Esophagus mucosa (tissue), 1 donor: ENCODE results near the gene INAFM2. TPM values are rescaled to one million over a fixed set of nuclear protein-coding genes. Genes with fewer than 3 reads are reported as not detected.

Source experiments
- ATAC-seq: fragments of 200-7000 bp; cut with Tn5 transposase; one replicate; pipeline ENCODE4 v1.9.1; 2020
- total RNA-seq: library from RNA; stranded (reverse); gene quantifications from one replicate; pipeline ENCODE4 v1.2.4, GENCODE V29; 2023
- donor health status: DM: yes; HTN: yes; CAD: no.

Gene INAFM2
- 7.1 TPM for total RNA-seq

DNA sequence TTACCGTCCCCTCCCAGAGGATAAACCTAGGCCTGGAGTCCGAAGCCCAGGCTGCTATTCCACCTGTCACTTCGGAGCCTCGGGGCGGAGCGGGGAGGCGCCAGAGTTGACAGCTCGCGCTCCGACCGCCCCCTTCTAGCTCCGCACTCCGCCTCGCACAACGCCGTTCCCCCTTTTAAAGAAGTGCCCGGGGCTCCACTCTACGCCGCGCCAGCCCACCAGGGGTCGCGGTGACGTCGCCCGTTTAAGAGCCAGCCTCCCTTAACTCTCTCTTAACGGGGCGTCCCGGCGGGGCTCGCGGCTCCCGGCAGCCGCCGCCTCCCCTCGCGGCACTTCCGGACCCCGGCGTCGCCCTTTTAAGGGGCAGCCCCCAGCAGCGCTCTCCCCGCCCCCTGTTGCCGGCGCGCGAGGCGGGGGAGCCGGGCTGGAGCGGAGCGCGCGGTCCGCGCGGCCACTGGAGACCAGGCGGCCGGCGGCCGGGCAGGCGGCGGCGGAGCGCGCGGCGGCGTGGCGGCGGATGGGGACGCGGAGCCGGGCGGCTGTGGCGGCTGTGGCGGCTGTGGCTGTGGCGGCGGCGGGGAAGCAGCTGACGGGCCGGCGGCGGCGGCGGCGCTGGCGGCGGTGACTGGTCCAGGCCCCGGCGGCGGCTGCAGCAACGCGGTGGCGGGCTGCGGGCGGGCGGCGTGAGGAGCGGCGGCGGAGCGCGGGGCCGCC, at the start of gene INAFM2:
INAFM2 (plus strand) TSS at position 454 of the 714 bp plus-strand sequence. CDS start 364 bp downstream, outside the sequence.
- ATAC-seq, result peak; percentile 85

- ATAC-seq, result peak; percentile 76
Measured at GRCh38 chr15:40274350-40275274, 48.9 kb upstream of the INAFM2 start.

GRCh38 chr15:40275523-40275922, 48.0 kb upstream of the INAFM2 start:
- no peak for ATAC-seq

- no peak for ATAC-seq
Measured at GRCh38 chr15:40275954-40276353, 47.5 kb upstream of the INAFM2 start.

DNA sequence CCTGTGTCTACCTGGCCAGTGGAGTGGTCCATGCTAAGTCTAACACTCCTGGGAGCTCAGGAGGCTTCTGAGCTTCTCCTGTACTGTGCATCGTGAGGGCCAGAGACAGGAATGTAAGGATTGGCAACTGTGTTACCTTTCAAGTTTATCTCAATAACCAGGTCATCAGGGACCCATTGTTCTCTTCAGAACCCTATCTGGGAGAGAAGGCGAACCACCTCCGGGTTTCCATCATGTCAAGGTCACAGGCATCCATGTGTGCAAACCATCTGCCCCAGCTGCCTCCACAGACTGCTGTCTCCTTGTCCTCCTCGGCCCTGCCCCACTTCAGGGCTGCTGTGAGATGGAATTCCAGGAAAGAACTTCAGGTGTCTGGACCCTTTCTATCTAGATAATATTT, 46.6 kb upstream of the INAFM2 start:
- ATAC-seq, result no peak

DNA sequence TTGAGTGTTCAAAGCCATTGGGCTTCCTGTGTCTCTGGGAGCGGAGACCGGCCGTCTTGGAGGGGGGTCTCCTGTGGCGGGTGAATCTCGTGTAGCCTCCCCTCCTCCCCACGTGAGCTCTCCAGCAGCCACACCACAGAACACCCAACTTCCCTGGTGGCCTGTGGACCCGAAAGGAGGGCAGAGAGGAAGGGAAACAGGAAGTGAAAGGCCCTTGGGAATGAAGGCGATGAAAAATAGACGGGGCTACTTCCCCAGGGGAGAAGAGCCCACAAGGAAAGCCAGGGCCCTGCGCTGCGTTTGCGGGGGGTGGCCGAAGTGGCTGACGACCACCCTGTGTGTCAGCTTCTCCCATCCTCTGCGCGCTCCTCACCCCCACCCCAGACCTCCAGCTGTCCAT, 46.0 kb upstream of the INAFM2 start:
- no peak for ATAC-seq

DNA sequence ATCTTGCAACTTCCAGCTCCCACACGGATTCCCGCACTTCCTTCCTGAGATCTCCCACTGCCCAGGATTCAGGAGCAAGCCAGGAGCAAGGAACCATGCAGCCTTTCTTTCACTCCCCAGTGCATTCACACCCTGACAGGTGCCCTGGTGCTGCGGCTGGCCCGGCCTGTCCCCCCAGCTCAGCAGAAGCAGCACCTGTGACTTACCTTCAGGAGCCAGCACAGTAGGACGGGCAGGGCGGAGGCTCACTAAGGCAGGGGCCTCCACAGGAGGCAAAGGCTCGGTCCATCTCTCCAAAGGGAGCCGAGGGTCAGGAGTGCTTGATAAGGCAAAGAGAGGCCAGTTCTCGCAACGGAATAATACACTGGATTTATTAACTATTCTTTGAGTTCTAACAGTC, 45.5 kb upstream of the INAFM2 start:
- no peak for ATAC-seq

- ATAC-seq, result peak; percentile 55
Measured at GRCh38 chr15:40279437-40280141, 43.9 kb upstream of the INAFM2 start.

- ATAC-seq, result no peak
Measured at GRCh38 chr15:40280260-40281056, 43.0 kb upstream of the INAFM2 start.

DNA sequence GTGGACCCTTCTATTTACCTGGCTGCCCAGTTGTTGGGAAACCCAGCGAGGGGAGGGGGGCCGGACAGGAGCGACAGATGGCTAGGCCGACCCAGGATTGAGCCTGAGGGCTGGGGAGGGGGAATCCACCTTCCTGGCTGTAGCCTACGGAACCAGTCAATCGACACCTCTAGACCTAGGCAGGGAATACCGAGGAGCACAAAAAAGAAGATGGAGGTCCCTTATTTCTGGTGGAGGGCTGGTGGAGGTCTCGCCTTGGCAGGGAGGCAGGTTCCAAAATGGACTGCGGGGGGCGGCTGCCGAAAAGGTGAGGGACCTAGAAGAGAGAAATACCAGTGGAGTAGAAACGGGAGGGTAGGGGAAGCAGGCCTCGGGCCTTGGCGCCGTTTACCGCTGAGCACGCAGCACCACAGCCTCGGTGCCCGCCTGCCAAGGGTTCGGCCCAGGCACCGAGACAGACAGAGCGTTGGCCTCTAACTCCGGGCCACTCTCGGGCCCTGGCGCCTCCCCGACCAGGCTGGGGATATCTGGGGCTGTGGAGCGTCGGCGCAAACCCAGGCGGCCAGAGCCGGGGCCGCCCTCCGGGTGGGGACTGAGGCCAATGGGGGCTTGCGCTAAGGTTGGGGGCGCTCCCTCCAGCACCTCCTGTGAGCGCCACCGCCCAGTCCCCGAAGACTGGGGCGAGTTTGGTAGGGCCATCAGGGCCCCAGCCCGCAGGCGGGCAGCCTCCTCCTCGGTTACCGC, 42.3 kb upstream of the INAFM2 start:
- ATAC-seq, result no peak

DNA sequence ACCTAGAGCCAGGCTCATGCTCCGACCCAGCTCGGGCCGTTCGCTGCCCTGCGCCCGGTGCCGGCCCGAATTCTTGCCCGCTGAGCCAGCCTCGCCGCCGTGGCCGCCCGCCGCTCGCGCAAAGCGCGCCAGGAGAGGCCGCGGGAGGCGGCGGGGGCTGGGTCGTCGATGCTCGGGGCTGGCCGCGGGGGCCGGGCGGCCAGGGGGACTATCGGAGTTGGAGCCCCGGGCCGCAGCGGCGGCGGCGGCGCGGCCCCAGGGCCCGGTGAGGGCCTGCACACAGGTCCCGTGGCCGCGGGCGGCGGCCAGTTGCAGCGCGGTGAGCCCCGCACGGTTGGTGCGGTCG, 41.7 kb upstream of the INAFM2 start:
- no peak for ATAC-seq

DNA sequence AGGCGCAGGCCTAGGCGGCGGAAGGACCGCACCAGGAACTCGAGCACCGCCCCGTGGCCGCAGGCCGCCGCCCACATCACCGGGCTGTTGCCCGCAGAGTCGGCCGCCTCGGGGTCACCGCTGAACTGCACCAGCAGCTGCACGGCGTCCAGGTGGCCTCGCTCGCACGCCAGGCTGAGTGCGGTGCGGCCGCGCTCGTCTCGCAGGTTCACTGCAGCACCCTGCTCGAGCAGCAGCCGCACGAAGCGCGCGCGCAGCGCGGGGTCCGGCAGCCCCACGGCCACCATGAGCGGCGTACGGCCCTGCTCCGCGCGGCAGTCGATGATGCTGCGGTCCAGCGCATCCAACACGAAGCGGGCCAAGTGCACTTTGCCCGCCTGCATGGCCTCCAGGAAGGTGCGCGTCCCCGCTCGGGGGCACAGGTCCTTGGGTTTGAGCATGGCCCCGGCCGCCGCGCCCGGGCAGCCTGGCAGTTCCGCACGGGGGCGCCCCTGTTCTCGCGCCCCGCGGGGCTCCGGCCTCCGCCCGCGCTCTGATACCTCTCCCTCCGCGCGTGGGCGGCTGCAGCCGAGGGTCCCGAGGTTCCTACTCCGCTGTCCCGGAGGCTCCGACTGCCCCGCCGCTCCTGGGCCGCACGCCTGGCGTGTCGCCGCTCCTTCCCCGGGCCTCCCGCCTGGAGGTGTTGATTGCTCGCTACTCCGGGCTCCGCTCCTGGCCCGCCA, 41.2 kb upstream of the INAFM2 start:
- peak; percentile 17 for ATAC-seq

GRCh38 chr15:40282869-40283614, 40.5 kb upstream of the INAFM2 start, which contains the start of gene ANKRD63:
Gene ANKRD63 (minus strand): TSS chr15:40283064. CDS start chr15:40282586, 478 bp downstream.
- ATAC-seq, result peak; percentile 4

DNA sequence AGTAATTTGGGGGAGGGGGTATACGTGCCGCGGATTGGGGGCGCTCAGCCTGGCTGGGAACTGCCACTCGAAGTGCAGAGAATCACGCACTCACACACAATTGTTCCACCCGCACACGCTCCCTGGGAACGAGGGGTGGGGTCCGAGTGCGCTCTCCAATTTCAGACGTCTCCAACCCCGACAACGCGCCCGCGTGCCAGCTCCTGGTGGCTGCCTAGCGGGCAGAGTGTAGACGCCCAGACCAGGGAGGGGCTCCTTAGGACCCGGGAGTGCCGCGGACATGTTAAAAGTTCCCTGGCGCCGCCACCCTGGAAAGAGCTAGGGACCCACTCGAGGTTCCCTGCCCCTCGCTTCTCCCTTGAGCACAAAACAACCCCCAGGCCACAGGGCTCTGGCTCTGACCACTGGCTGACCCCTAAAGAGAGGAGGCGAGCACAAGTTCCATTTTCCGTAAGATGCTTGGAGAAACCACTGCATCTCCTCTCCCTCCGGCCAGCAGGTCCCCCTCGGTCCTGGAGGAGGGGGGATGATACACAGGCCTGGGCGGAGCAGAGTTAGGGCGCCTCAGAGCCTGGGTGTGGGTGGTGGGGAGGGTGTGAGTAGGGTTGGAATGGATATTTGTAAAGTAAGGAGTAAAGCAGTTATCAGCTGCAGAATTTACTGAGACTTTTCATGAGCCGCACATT, 39.7 kb upstream of the INAFM2 start:
- no peak for ATAC-seq

- ATAC-seq, result no peak
Measured at GRCh38 chr15:40285151-40285550, 38.3 kb upstream of the INAFM2 start.

DNA sequence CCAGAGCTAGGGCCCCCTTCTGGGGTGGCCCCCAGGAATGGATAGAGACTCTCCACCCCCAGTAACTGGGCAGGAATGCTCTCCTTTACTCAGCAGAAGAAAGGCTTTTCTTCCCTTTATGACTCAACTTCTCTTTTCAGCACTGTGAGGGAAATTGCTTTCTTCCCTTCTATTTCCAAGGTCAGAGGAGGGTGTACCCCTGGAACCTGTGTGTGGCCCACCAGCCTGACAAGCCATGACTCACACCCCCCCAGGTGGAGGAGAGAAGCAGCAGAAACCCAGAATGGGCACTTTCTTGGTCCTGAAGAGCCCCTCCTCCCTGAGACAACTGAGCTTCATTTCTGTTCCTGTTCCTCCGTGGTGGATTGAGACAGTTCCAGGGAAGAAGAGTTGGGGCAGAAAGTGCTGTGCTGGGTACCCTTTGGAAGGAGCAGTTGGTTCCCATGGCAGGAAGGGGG, 37.9 kb upstream of the INAFM2 start:
- ATAC-seq, result no peak

GRCh38 chr15:40286061-40286532, 37.4 kb upstream of the INAFM2 start:
- ATAC-seq, result no peak

- ATAC-seq, result no peak
Measured at GRCh38 chr15:40286794-40287193, 36.7 kb upstream of the INAFM2 start.

GRCh38 chr15:40287505-40287904, 36.0 kb upstream of the INAFM2 start:
- ATAC-seq, result no peak
